Measurements from ENCODE around the gene TRIO.

GRCh38 chr5:14127587-14127986 lies 15.6 kb upstream of the TRIO start:
- TF ChIP-seq EZH2phosphoT487 (conservative IDR thresholded peaks at IDR 0.05; ENCODE audit: low read length), result no peak
- TF ChIP-seq, protein P1, sequence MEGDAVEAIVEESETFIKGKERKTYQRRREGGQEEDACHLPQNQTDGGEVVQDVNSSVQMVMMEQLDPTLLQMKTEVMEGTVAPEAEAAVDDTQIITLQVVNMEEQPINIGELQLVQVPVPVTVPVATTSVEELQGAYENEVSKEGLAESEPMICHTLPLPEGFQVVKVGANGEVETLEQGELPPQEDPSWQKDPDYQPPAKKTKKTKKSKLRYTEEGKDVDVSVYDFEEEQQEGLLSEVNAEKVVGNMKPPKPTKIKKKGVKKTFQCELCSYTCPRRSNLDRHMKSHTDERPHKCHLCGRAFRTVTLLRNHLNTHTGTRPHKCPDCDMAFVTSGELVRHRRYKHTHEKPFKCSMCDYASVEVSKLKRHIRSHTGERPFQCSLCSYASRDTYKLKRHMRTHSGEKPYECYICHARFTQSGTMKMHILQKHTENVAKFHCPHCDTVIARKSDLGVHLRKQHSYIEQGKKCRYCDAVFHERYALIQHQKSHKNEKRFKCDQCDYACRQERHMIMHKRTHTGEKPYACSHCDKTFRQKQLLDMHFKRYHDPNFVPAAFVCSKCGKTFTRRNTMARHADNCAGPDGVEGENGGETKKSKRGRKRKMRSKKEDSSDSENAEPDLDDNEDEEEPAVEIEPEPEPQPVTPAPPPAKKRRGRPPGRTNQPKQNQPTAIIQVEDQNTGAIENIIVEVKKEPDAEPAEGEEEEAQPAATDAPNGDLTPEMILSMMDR (IDR thresholded peaks at IDR 0.05; ENCODE audit: insufficient read depth, low read length, poor library complexity, severe bottlenecking), result no peak
